ENCODE results near the gene SSR4. TPM values are rescaled to one million over a fixed set of nuclear protein-coding genes. Genes with fewer than 3 reads are reported as not detected.

Gene SSR4
- total and polyA plus RNA-seq, 10 of the 15 experiments (the other 5 are each of a cell fraction or from before 2014, with no cell fraction given), result 151 to 521 (median 310) TPM

DNA sequence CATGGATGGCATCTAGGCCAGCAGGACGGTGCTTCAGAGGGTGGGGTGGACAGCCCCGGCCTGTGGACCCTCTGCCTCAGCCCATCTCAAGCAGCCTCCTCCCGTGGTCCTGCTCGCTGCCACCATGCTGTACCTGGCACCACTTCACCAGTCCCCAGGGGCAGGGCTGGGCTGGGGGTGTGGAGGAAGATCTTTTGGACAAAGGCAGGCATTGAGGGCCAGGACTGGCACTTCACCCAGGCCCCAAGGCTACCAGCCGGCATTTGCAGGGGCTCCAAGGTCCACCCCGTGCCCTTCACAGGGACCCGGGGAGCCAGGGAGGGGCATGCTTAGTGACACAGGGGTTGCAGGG lies 29.7 kb upstream of the SSR4 start:
- POLR2A ChIA-PET, result no interaction called here
- ATAC-seq, result no peak; the same call in 2 of the 3 replicates

More for the DNA sequence above, 29.7 kb upstream of the SSR4 start:
- H3K27me3 ChIP-seq (replicated peaks in 1 of 2; ENCODE audit: control insufficient read depth in 2 of 2, insufficient read depth in 2 of 2, low read length in 1 of 2), result no peaks in the 10 kb centered on the region
- H3K36me3 ChIP-seq (ENCODE audit: control insufficient read depth in 2 of 2, insufficient read depth in 2 of 2, low read length in 1 of 2), result no peaks in the 10 kb centered on the region
- H3K27ac ChIP-seq (ENCODE audit: control insufficient read depth, insufficient read depth), result no peak overlapping the region
- 53% methylated on average over 7 of the region's 7 CpGs for WGBS (ENCODE audit: insufficient coverage, insufficient replicate concordance, low lambda C conversion rate, missing lambda C conversion rate)
- BruUV-seq (replicated peaks), result no TSS peak
- RAD21 ChIA-PET (ENCODE audit: unreplicated experiment), result interaction anchor here (0.5 kb wide), 1 partner anchor 181 kb away, joined by 3 read pairs; no protein-coding TSS in a partner anchor
- SMC1A ChIA-PET (ENCODE audit: uncharacterized antibody, unreplicated experiment), result no interaction called here
- no peak overlapping the region for H3K4me2 ChIP-seq (ENCODE audit: control insufficient read depth, insufficient read depth)
- in situ Hi-C loops (cut with MboI) (loop anchor here (5.0 kb wide), 1 partner anchor 198 kb away; no protein-coding TSS in a partner anchor), intact Hi-C loops (cut with micrococcal nuclease; ENCODE audit: unreplicated experiment) (loop anchor here (1.0 to 5.0 kb wide), 3 partner anchors 183 to 288 kb away; no protein-coding TSS in a partner anchor)
- no peak for FAIRE-seq
- no peaks in the 10 kb centered on the region for H3K79me2 ChIP-seq (ENCODE audit: control insufficient read depth, insufficient read depth, low read length)
- no peaks in the 10 kb centered on the region for H4K20me1 ChIP-seq (ENCODE audit: control insufficient read depth, insufficient read depth)
- no peak overlapping the region for H3K9ac ChIP-seq (ENCODE audit: control insufficient read depth, insufficient read depth, low read length)
- no peak overlapping the region for H2AFZ ChIP-seq (ENCODE audit: control insufficient read depth, low read depth, low read length)
- no peaks in the 10 kb centered on the region for H3K4me1 ChIP-seq (ENCODE audit: control insufficient read depth, insufficient read depth, low read length)
- TF ChIP-seq, protein P1, sequence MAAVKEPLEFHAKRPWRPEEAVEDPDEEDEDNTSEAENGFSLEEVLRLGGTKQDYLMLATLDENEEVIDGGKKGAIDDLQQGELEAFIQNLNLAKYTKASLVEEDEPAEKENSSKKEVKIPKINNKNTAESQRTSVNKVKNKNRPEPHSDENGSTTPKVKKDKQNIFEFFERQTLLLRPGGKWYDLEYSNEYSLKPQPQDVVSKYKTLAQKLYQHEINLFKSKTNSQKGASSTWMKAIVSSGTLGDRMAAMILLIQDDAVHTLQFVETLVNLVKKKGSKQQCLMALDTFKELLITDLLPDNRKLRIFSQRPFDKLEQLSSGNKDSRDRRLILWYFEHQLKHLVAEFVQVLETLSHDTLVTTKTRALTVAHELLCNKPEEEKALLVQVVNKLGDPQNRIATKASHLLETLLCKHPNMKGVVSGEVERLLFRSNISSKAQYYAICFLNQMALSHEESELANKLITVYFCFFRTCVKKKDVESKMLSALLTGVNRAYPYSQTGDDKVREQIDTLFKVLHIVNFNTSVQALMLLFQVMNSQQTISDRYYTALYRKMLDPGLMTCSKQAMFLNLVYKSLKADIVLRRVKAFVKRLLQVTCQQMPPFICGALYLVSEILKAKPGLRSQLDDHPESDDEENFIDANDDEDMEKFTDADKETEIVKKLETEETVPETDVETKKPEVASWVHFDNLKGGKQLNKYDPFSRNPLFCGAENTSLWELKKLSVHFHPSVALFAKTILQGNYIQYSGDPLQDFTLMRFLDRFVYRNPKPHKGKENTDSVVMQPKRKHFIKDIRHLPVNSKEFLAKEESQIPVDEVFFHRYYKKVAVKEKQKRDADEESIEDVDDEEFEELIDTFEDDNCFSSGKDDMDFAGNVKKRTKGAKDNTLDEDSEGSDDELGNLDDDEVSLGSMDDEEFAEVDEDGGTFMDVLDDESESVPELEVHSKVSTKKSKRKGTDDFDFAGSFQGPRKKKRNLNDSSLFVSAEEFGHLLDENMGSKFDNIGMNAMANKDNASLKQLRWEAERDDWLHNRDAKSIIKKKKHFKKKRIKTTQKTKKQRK (IDR thresholded peaks at IDR 0.05; ENCODE audit: low read depth, low read length), result no peak
- TF ChIP-seq EED (IDR thresholded peaks at IDR 0.05; ENCODE audit: low read depth), result no peak
- TF ChIP-seq POU2F2 (IDR thresholded peaks at IDR 0.05; ENCODE audit: borderline replicate concordance, low read depth, low read length), result no peak
- TF ChIP-seq MEF2A (IDR thresholded peaks at IDR 0.05; ENCODE audit: insufficient read depth, low read depth, low read length), result no peak
- CTCF ChIA-PET, result interaction anchor here (1.7 to 2.3 kb wide), 2 partner anchors 164 to 183 kb away, joined by 5 to 26 read pairs; no protein-coding TSS in a partner anchor
- H3K9me3 ChIP-seq (replicated peaks; ENCODE audit: control insufficient read depth, insufficient read depth, low read length), result no peaks in the 10 kb centered on the region; the same call in 2 of the 3 replicates
- DNase-seq (ENCODE audit: low read depth, low spot score), result no peak
- H3K4me3 ChIP-seq, result no peak overlapping the region

Data from GM12878 (cell line).